Mammary epithelial cell (primary cell): ENCODE data around the gene WFIKKN1.

Source experiments
- EZH2 ChIP-seq: IDR thresholded peaks from 2 replicates; pipeline ENCODE4 v1.6.1; 2012; ENCODE audit warnings: low read length, inconsistent platforms, borderline replicate concordance
- TF ChIP-seq, protein P1 (sequence below), 2 donors: IDR thresholded peaks in 1 of 2; conservative IDR thresholded peaks in 1 of 2; 2 replicates each; pipeline ENCODE4 v1.5.1; 2011 to 2012; ENCODE audit warnings: inconsistent platforms in 2 of 2, low read length in 2 of 2, mild to moderate bottlenecking in 2 of 2, control low read depth in 1 of 2, low read depth in 1 of 2; ENCODE audit not compliant: insufficient read depth in 1 of 2; ENCODE audit errors: extremely low read depth in 1 of 2

DNA sequence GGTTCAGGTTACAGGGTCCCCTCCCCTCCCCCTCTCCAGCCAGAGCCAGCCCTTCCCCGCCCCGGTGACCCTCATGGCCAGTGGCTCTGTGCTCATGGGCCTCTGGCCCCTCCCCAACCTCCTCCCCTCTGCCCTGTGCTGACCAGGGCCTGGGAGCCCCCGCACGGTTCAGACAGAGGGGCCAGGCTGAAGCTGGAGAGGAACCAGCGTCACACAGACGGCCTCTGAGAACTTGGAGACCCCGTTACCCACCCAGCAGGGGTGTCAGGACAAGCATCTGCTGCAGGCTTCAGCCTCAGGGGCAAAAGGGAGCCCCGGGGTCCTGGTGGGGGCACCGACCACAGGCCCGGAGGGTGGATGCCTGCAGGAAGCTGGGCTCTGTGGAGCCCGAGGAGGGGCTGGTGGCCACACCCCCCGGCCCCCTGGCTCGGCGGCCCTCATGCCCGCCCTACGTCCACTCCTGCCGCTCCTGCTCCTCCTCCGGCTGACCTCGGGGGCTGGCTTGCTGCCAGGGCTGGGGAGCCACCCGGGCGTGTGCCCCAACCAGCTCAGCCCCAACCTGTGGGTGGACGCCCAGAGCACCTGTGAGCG is at the start of gene WFIKKN1:
- TF ChIP-seq, protein P1, sequence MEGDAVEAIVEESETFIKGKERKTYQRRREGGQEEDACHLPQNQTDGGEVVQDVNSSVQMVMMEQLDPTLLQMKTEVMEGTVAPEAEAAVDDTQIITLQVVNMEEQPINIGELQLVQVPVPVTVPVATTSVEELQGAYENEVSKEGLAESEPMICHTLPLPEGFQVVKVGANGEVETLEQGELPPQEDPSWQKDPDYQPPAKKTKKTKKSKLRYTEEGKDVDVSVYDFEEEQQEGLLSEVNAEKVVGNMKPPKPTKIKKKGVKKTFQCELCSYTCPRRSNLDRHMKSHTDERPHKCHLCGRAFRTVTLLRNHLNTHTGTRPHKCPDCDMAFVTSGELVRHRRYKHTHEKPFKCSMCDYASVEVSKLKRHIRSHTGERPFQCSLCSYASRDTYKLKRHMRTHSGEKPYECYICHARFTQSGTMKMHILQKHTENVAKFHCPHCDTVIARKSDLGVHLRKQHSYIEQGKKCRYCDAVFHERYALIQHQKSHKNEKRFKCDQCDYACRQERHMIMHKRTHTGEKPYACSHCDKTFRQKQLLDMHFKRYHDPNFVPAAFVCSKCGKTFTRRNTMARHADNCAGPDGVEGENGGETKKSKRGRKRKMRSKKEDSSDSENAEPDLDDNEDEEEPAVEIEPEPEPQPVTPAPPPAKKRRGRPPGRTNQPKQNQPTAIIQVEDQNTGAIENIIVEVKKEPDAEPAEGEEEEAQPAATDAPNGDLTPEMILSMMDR (conservative IDR thresholded peaks at IDR 0.05 in 1 of 2, IDR thresholded peaks at IDR 0.05 in 1 of 2; ENCODE audit: extremely low read depth in 1 of 2, insufficient read depth in 1 of 2, low read depth in 1 of 2, low read length in 2 of 2): no peak
- no peak for TF ChIP-seq EZH2
